ENCODE data around the gene PSAPL1.

The PSAPL1 gene

DNA sequence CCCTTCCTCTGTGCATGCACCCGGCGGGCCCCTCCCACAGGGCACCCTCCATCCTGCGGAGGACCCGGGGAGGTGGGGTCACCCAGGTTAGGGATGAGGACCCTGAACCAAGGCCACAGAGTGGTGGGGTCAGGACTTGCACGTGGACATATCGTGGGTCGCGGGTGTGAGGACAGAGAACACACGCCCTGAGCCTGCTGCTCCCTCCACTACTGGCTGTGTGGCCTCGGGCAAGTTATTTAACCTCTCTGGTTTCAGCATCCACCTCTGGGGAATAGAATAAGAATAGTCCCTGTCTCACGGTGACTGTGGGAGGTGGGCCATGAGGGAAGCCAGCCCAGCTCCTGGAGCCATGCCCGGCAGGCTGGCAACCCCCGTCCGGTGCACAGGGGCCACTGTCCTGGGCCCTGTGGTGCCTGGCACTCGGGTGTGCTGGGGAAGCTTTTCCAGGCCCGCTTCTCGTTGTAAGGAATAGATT is 5.1 kb downstream of the PSAPL1 start:
- H3K27me3 ChIP-seq (ENCODE audit: low read depth, low read length) = no peaks in the 10 kb centered on the region
- H3K27ac ChIP-seq (ENCODE audit: low read length) = no peak overlapping the region
- H3K4me3 ChIP-seq (ENCODE audit: low read depth in 1 of 2, low read length in 2 of 2) = no peak overlapping the region
- H3K36me3 ChIP-seq (ENCODE audit: control insufficient read depth in 1 of 2, insufficient read depth in 2 of 2, low read length in 2 of 2) = no peaks in the 10 kb centered on the region
- H3K4me1 ChIP-seq (ENCODE audit: control insufficient read depth in 1 of 2, insufficient read depth in 2 of 2, low read length in 2 of 2) = no peaks in the 10 kb centered on the region
- H3K9me3 ChIP-seq (ENCODE audit: control insufficient read depth in 1 of 2, low read length in 2 of 2) = no peaks in the 10 kb centered on the region

DNA sequence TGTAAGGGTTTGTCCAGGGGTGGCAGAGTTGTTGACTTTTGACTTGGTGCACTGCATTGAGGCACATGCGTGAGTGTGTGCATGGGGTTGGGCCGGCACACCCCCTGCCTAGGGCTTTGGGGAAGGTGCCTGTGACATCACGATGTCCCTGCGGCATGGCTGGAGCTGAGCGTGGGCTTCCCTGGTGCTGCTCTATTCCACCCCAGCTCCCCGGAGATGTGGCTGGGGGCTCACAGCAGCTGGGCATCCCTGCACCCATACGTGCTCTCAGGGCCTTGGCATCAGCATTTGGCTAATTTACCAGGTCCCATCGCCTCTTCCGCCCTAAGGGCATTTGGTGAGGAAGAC is 5.7 kb downstream of the PSAPL1 start:
- Histone ChIP-seq H3K4me1 (ENCODE audit: control insufficient read depth in 1 of 2, insufficient read depth in 2 of 2, low read length in 2 of 2) (no peaks in the 10 kb centered on the region), H3K36me3 (ENCODE audit: control insufficient read depth in 1 of 2, insufficient read depth in 2 of 2, low read length in 2 of 2) (no peaks in the 10 kb centered on the region), H3K27me3 (ENCODE audit: low read depth, low read length) (no peaks in the 10 kb centered on the region), H3K27ac (ENCODE audit: low read length) (no peak overlapping the region), H3K9me3 (ENCODE audit: control insufficient read depth in 1 of 2, low read length in 2 of 2) (no peaks in the 10 kb centered on the region), H3K4me3 (ENCODE audit: low read depth in 1 of 2, low read length in 2 of 2) (no peak overlapping the region)

DNA sequence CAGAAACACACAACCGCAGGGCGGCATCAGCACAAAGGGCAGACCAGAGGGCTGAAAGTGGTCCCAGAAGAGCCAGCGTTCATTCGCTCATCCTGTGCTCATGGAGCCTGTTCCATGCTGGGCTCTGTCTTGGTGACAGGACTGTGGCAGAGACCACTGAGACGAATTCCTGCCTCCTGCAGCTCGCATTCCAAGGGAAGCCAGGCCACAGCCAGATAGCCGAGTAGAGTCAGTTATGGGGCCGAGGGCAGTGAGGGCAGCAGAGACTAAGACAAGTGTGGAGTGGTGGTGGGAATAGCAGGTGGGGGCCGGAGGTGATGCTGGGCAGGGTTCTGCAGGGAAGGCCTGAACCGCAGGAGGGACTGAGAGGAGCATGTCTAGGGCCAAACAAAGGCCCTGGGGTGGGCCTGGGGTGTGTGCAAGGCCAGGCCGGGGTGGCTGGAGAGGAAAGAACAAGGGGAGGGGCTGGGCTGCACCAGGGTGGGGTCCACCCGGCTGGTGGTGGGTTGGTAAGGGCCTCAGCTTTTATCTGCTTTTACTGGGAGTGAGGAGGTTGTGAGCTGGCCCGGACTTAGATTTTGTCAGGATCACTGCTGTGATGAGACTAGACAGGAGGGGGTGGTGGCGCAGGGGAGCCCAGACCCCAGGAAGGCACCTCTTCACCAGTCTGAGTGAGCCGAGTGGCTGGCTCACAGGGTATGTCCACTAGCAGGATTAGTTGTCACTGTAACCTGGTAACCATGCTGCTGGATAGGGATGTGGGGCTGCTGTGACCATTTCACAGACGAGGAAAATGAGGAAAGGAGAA is 6.3 kb downstream of the PSAPL1 start:
- H3K4me3 ChIP-seq (ENCODE audit: low read depth in 1 of 2, low read length in 2 of 2) = no peak overlapping the region
- no peaks in the 10 kb centered on the region for H3K9me3 ChIP-seq (ENCODE audit: control insufficient read depth in 1 of 2, low read length in 2 of 2)
- no peaks in the 10 kb centered on the region for H3K27me3 ChIP-seq (ENCODE audit: low read depth, low read length)
- no peaks in the 10 kb centered on the region for H3K36me3 ChIP-seq (ENCODE audit: control insufficient read depth in 1 of 2, insufficient read depth in 2 of 2, low read length in 2 of 2)
- H3K27ac ChIP-seq (ENCODE audit: low read length) = no peak overlapping the region
- no peaks in the 10 kb centered on the region for H3K4me1 ChIP-seq (ENCODE audit: control insufficient read depth in 1 of 2, insufficient read depth in 2 of 2, low read length in 2 of 2)

DNA sequence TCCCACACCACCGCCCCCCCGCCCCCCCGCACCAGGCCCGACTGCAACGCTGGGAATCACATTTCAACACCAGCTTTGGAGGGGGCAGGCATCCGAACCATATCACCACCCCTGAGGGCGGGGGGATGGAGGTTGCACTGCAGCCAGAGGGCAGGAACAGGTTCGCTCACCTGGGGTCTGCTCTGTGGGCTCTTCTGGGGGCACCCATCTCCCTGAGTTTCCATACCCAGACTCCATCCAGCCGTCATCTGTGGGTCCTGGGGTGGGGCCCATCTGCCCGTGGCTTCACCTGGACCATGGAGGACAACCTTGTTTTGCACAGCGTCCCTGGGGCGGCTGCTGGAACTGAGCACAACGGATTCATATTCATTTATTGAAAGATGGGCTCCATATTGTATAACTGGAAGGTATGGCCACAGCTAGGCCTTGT is 6.9 kb downstream of the PSAPL1 start:
- Histone ChIP-seq H3K27me3 (ENCODE audit: low read depth, low read length) (no peaks in the 10 kb centered on the region), H3K27ac (ENCODE audit: low read length) (no peak overlapping the region), H3K4me3 (ENCODE audit: low read depth in 1 of 2, low read length in 2 of 2) (no peak overlapping the region), H3K9me3 (ENCODE audit: control insufficient read depth in 1 of 2, low read length in 2 of 2) (no peaks in the 10 kb centered on the region), H3K4me1 (ENCODE audit: control insufficient read depth in 1 of 2, insufficient read depth in 2 of 2, low read length in 2 of 2) (no peaks in the 10 kb centered on the region), H3K36me3 (ENCODE audit: control insufficient read depth in 1 of 2, insufficient read depth in 2 of 2, low read length in 2 of 2) (no peaks in the 10 kb centered on the region)

DNA sequence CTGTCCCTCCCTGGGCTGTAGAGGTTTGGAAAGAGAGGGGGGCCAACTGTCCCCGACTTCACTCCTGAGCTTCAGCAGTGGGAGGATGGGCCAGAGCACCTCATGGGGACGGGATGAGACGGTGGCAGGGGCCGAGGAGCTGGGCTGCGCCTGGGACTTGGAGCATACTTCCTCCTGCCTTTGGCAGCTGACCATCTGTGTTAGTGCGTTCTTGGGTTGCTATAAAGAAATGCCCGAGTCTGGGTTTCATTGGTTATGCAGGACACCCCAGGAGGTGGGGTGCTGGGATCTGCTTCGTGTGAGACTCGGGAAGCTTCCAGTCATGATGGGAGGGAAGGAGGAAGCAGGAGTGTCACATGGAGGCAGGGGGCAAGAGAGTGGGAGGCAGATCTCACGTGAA is 7.4 kb downstream of the PSAPL1 start:
- Histone ChIP-seq H3K4me3 (ENCODE audit: low read depth in 1 of 2, low read length in 2 of 2) (no peak overlapping the region), H3K27me3 (ENCODE audit: low read depth, low read length) (no peaks in the 10 kb centered on the region), H3K4me1 (ENCODE audit: control insufficient read depth in 1 of 2, insufficient read depth in 2 of 2, low read length in 2 of 2) (no peaks in the 10 kb centered on the region), H3K36me3 (ENCODE audit: control insufficient read depth in 1 of 2, insufficient read depth in 2 of 2, low read length in 2 of 2) (no peaks in the 10 kb centered on the region), H3K27ac (ENCODE audit: low read length) (no peak overlapping the region), H3K9me3 (ENCODE audit: control insufficient read depth in 1 of 2, low read length in 2 of 2) (no peaks in the 10 kb centered on the region)

DNA sequence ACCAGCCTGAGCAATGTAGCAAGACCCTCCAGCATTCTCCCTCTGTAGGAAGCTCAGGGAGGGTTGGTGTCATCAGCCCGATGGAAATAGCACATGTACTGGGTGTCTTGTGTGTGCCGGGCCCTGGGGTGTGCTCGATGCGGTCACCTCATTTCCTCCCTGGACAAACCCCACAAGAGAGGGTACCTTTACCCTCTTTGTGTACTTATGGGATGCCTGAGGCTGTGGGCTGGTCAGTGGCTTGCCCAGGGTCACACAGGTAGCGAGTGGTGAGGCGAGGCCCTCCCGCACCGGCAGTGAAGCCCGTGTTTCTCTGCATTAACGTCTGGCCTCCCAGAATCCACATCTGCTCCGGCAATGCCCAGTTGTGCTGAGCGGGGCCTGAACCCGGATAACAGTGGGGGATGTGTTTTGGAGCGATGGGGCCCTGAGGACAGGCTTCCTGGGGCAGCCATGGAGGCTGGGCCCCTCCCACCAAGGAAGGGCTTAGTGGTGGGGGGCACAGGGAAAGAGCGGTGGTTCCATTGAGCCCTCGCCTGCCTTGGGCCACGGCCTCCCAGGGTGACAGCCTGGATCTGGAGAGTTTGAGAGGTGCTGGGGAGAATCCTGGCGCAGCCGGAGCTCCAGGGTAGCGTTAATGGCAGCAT is 8.1 kb downstream of the PSAPL1 start:
- Histone ChIP-seq H3K27me3 (ENCODE audit: low read depth, low read length) (no peaks in the 10 kb centered on the region), H3K27ac (ENCODE audit: low read length) (no peak overlapping the region), H3K4me1 (ENCODE audit: control insufficient read depth in 1 of 2, insufficient read depth in 2 of 2, low read length in 2 of 2) (no peaks in the 10 kb centered on the region), H3K4me3 (ENCODE audit: low read depth in 1 of 2, low read length in 2 of 2) (no peak overlapping the region), H3K36me3 (ENCODE audit: control insufficient read depth in 1 of 2, insufficient read depth in 2 of 2, low read length in 2 of 2) (no peaks in the 10 kb centered on the region), H3K9me3 (ENCODE audit: control insufficient read depth in 1 of 2, low read length in 2 of 2) (no peaks in the 10 kb centered on the region)

DNA sequence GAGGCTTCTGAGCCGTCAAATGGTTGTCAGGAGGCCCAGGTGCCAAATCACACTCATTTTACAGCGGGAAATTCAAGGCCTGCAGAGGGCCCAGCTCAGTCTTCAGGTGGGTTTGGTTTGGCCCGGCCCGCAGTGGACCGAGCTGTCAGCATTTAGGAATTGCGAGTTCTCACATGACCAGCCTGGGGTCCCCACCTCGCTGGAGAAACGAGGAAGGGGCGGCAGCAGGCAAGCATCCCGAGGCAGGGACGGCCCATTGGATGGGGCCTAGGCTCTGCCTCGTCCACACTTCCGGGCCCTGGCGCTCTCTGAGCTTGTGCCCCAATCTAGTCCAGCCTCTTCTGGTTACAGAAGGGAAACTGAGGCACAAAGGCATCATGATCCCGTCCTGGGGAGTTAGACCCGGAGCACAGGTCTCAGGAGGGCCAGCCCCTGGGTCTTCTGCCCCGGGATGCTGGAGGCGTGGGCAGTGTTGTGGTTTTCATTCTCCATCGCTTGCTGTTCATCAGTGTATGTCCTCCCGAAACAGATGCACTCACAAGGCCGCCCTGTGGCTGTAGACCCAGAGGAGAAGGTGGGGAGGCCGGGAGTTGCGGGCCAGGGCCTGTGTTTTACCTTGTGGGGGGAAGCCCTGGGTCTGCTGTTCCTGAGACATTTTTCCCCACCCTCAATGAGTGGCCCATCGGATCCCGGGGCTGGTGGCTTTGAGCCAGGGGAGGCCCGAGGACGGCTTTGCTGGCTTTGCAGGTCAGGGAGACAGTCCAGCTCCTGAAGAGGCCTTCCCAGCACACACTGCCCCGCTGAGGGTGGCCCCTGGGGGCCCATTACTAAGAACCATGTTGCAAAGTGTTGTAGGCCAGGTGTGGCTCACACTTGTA is 8.9 kb downstream of the PSAPL1 start:
- Histone ChIP-seq H3K27ac (ENCODE audit: low read length) (no peak overlapping the region), H3K4me3 (ENCODE audit: low read depth in 1 of 2, low read length in 2 of 2) (no peak overlapping the region), H3K9me3 (ENCODE audit: control insufficient read depth in 1 of 2, low read length in 2 of 2) (no peaks in the 10 kb centered on the region), H3K4me1 (ENCODE audit: control insufficient read depth in 1 of 2, insufficient read depth in 2 of 2, low read length in 2 of 2) (no peaks in the 10 kb centered on the region), H3K27me3 (ENCODE audit: low read depth, low read length) (no peaks in the 10 kb centered on the region), H3K36me3 (ENCODE audit: control insufficient read depth in 1 of 2, insufficient read depth in 2 of 2, low read length in 2 of 2) (no peaks in the 10 kb centered on the region)

DNA sequence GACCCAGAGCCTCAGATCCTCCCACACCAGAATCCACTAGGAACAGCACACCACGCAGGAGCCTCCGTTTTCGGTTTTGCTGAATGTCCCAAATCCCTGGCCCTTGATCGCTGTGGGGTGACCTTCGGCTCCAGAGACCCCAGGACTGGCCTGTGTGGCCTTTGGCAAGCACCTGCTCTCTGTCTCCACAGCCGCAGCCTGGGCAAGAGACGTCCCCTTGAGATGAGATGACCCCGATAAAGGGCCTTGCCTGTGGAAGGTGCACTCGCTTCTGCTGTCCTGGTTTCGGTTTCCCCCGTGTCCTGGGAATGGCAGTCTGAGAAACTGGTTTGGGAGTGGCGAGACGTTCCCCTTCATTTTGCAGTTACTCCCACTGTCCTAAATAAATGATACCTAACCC is 9.6 kb downstream of the PSAPL1 start:
- no peak overlapping the region for H3K27ac ChIP-seq (ENCODE audit: low read length)
- no peaks in the 10 kb centered on the region for H3K4me1 ChIP-seq (ENCODE audit: control insufficient read depth in 1 of 2, insufficient read depth in 2 of 2, low read length in 2 of 2)
- no peaks in the 10 kb centered on the region for H3K9me3 ChIP-seq (ENCODE audit: control insufficient read depth in 1 of 2, low read length in 2 of 2)
- no peaks in the 10 kb centered on the region for H3K27me3 ChIP-seq (ENCODE audit: low read depth, low read length)
- H3K4me3 ChIP-seq (ENCODE audit: low read depth in 1 of 2, low read length in 2 of 2) = no peak overlapping the region
- H3K36me3 ChIP-seq (ENCODE audit: control insufficient read depth in 1 of 2, insufficient read depth in 2 of 2, low read length in 2 of 2) = no peaks in the 10 kb centered on the region

DNA sequence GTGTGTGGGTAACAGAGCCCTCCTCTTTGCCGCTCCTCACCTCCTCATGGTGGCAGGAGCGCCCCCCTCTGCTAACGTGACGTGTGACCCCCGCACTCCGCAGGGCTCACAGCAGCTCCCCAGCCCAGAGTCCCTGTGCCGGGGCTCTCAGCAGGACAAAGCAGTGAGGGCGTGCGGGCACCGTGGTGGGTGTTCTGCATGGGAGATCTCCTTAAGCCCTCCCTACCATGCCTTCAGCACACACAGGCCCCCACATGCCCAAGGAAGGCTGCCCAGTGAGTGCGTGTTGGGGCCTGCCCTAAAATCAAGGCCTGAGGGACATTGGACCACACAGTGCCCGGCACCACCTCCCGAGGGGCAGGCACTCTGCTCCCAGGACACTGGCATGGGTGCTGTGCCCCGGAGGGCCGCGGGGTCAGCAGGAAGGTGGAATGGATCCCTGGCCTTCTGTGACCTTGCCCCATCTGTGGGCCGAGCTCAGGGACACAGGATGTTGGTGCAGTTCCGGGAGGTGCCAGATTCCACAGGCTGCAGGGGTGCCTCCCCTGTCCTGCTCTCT is 10.1 kb downstream of the PSAPL1 start:
- no peaks in the 10 kb centered on the region for H3K9me3 ChIP-seq (ENCODE audit: control insufficient read depth in 1 of 2, low read length in 2 of 2)
- H3K27ac ChIP-seq (ENCODE audit: low read length) = no peak overlapping the region
- no peak overlapping the region for H3K4me3 ChIP-seq (ENCODE audit: low read depth in 1 of 2, low read length in 2 of 2)
- H3K4me1 ChIP-seq (ENCODE audit: control insufficient read depth in 1 of 2, insufficient read depth in 2 of 2, low read length in 2 of 2) = no peaks in the 10 kb centered on the region
- H3K27me3 ChIP-seq (ENCODE audit: low read depth, low read length) = no peaks in the 10 kb centered on the region
- H3K36me3 ChIP-seq (ENCODE audit: control insufficient read depth in 1 of 2, insufficient read depth in 2 of 2, low read length in 2 of 2) = no peaks in the 10 kb centered on the region

DNA sequence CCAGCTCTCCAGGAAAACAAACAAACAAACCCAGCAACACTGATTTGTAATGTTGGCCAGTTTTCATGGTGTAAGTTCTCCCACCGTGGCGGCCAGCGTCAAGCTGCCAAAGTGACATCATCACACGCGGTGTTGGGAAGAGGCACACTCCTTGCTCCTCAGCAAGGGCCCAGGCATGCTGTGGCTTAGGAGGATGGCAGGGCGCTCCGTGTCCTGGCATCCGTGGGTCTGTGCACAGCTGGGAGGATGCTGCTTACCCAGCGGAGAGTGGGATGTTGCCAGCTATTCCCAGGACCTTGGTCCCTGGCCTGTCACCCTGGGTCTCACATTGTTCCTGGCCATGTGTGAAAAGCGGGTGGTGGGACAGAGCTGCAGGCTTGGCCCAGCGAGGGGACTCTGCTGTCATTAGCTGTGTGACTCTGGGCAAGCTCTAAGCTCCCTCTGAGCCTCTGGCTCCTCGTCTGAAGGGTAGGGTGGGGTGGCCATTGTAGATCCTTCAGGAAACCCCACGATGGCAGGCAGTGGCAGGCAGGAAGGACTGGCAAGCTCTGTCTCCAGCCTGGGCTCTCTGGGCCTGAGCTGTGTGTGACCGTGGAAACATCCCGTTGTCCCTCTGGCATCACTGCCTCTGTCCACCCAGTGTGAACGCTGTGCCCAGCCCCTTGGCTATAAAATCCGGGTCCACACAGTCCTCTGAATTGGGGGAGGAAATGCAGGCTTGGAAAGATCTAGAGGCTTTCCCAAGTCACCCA is 10.8 kb downstream of the PSAPL1 start:
- Histone ChIP-seq H3K9me3 (ENCODE audit: control insufficient read depth in 1 of 2, low read length in 2 of 2) (no peaks in the 10 kb centered on the region), H3K4me3 (ENCODE audit: low read depth in 1 of 2, low read length in 2 of 2) (no peak overlapping the region), H3K27ac (ENCODE audit: low read length) (no peak overlapping the region), H3K4me1 (ENCODE audit: control insufficient read depth in 1 of 2, insufficient read depth in 2 of 2, low read length in 2 of 2) (no peaks in the 10 kb centered on the region), H3K36me3 (ENCODE audit: control insufficient read depth in 1 of 2, insufficient read depth in 2 of 2, low read length in 2 of 2) (no peaks in the 10 kb centered on the region), H3K27me3 (ENCODE audit: low read depth, low read length) (no peaks in the 10 kb centered on the region)

Measured in muscle layer of duodenum (tissue), 2 donors.